Kidney (tissue), 14 donors: Measurements from ENCODE around the gene SLFNL1. TPM values are rescaled to one million over a fixed set of nuclear protein-coding genes. Genes with fewer than 3 reads are reported as not detected.

Source experiments
- DNase-seq, 5 donors: peaks; one replicate each; pipeline ENCODE4 v3.0.0-alpha.2; 2013 to 2020
- FAIRE-seq: peaks from 2 replicates; lab custom pipeline; 2012; peaks lifted over from hg19 to GRCh38; lab: Jason Lieb, UNC
- H3K27ac ChIP-seq, 2 donors: one replicate each; pipeline ENCODE4 v1.7.0; 2013; ENCODE audit warnings: low read depth in 2 of 2, low read length in 2 of 2, inconsistent platforms in 1 of 2
- H3K27me3 ChIP-seq: one replicate; pipeline ENCODE4 v1.7.1; 2013; ENCODE audit warnings: low read length, inconsistent platforms; ENCODE audit not compliant: control insufficient read depth, insufficient read depth
- H3K36me3 ChIP-seq, 3 donors: one replicate each; pipeline versions ENCODE4 v1.7.0 to v1.7.1; 2013; ENCODE audit warnings: low read length in 3 of 3, control low read depth in 1 of 3, inconsistent platforms in 1 of 3; ENCODE audit not compliant: insufficient read depth in 3 of 3, control insufficient read depth in 2 of 3
- H3K4me1 ChIP-seq, 3 donors: one replicate each; pipeline versions ENCODE4 v1.7.0 to v1.7.1; 2013; ENCODE audit warnings: low read length in 3 of 3, inconsistent platforms in 1 of 3, low read depth in 1 of 3; ENCODE audit not compliant: control insufficient read depth in 2 of 3, insufficient read depth in 2 of 3
- H3K4me3 ChIP-seq, 3 donors: one replicate each; pipeline versions ENCODE4 v1.7.0 to v1.8.1; 2013; ENCODE audit warnings: low read length in 3 of 3, control low read depth in 1 of 3, inconsistent platforms in 1 of 3
- H3K9ac ChIP-seq, 3 donors: one replicate each; pipeline versions ENCODE4 v1.7.0 to v1.7.1; 2013; ENCODE audit warnings: low read length in 3 of 3, control low read depth in 1 of 3, inconsistent platforms in 1 of 3
- H3K9me3 ChIP-seq, 3 donors: one replicate each; pipeline versions ENCODE4 v1.7.0 to v1.7.1; 2013; ENCODE audit warnings: low read length in 3 of 3, control low read depth in 1 of 3, inconsistent platforms in 1 of 3; ENCODE audit not compliant: control insufficient read depth in 2 of 3, insufficient read depth in 1 of 3
- CTCF ChIP-seq: IDR thresholded peaks from 3 replicates; pipeline ENCODE4 v1.5.1; 2012; ENCODE audit warnings: mild to moderate bottlenecking, moderate library complexity, borderline replicate concordance; ENCODE audit not compliant: insufficient read depth; ENCODE audit errors: extremely low read depth
- intact Hi-C: fragments of 100-400 bp; cut with DNase I; formaldehyde crosslinking; loops from one replicate; pipeline ENCODE4 v1.11.1; 2022
- polyA plus RNA-seq: library from polyadenylated mRNA; stranded (reverse); fragments of 350-450 nt; fragmentation: Illumina TruSeq; extraction: RNeasy Lipid Tissue Mini Kit (QIAGEN cat#74804); gene quantifications from one replicate; pipeline ENCODE4 v1.2.3, GENCODE V29; 2014; ENCODE audit warnings: low read depth, low replicate concordance; ENCODE audit not compliant: insufficient read depth
- total RNA-seq: library from RNA; stranded (reverse); fragmentation: NEBNext Ultra II Directional; extraction: Animal tissue kit (Norgen Biotek cat#: 25700); gene quantifications from one replicate; pipeline ENCODE4 v1.2.1, GENCODE V29; 2021
- donor health status: control.
- donor health status: control.
- donor health status: control.
- donor health status: control.
- donor health status: control.
- donor health status: DM: yes; HTN: yes; CAD: no.
- donor health status: Normal renal cell carcinoma (clear cell type).

The SLFNL1 gene
- total and polyA plus RNA-seq, 2 donors from 2014 or later = 0.32 to 0.50 TPM

GRCh38 chr1:41038110-41038509, 16.6 kb upstream of the SLFNL1 start:
- Histone ChIP-seq H3K9ac (no peak overlapping the region), H3K9me3 (no peaks in the 10 kb centered on the region), H3K4me3 (no peak overlapping the region), H3K4me1 (peaks cover 0 to 7% (median 0%) of the 10 kb centered on the region in 3 donors), H3K27me3 (no peaks in the 10 kb centered on the region), H3K27ac (no peak overlapping the region), H3K36me3 (peaks cover 2 to 34% (median 21%) of the 10 kb centered on the region in 3 donors)
- TF ChIP-seq CTCF = no peak
- FAIRE-seq (no peak), DNase-seq (no peak)
- intact Hi-C loops = no loop called here

- no peak overlapping the region for H3K27ac ChIP-seq
- DNase-seq (no peak), FAIRE-seq (no peak)
- H3K36me3 ChIP-seq = peaks cover 4 to 37% (median 22%) of the 10 kb centered on the region in 3 donors
- peaks cover 0 to 7% (median 0%) of the 10 kb centered on the region in 3 donors for H3K4me1 ChIP-seq
- intact Hi-C loops = no loop called here
- H3K9me3 ChIP-seq = no peaks in the 10 kb centered on the region
- no peak overlapping the region for H3K9ac ChIP-seq
- H3K27me3 ChIP-seq = no peaks in the 10 kb centered on the region
- H3K4me3 ChIP-seq = no peak overlapping the region
- TF ChIP-seq CTCF = no peak
These were observed 15.8 kb upstream of the SLFNL1 start for GRCh38 chr1:41037116-41037903.

GRCh38 chr1:41033272-41033671, 11.7 kb upstream of the SLFNL1 start:
- FAIRE-seq = no peak
- Histone ChIP-seq H3K27me3 (no peaks in the 10 kb centered on the region), H3K36me3 (peaks cover 12 to 41% (median 13%) of the 10 kb centered on the region in 3 donors), H3K4me1 (peaks cover 0 to 16% (median 0%) of the 10 kb centered on the region in 3 donors), H3K9me3 (no peaks in the 10 kb centered on the region), H3K27ac (no peak overlapping the region), H3K4me3 (no peak overlapping the region), H3K9ac (no peak overlapping the region)
- DNase-seq = no peak
- no peak for TF ChIP-seq CTCF
- intact Hi-C loops = no loop called here
